Measurements from ENCODE around the gene SLC35D1.
"Not testable (repeated sequence)": the region's sequence is repeated elsewhere in the genome, so short reads cannot be mapped to it uniquely, and the experiment has no call there.

The SLC35D1 gene

GRCh38 chr1:67053785-67054772 lies at the start of gene SLC35D1:
Gene SLC35D1 (minus strand): TSS chr1:67054148. CDS start chr1:67054013, 135 bp downstream.
- in situ Hi-C loops (cut with MboI; ENCODE audit: low sequenced_read_pairs) = no loop called here

GRCh38 chr1:67103548-67103947 lies 49.6 kb upstream of the SLC35D1 start:
- in situ Hi-C loops (cut with MboI; ENCODE audit: low sequenced_read_pairs) = no loop called here

GRCh38 chr1:67100833-67101232 lies 46.9 kb upstream of the SLC35D1 start:
- in situ Hi-C loops (cut with MboI; ENCODE audit: low sequenced_read_pairs) = no loop called here

GRCh38 chr1:67097305-67097704 lies 43.4 kb upstream of the SLC35D1 start:
- in situ Hi-C loops (cut with MboI; ENCODE audit: low sequenced_read_pairs) = no loop called here

DNA sequence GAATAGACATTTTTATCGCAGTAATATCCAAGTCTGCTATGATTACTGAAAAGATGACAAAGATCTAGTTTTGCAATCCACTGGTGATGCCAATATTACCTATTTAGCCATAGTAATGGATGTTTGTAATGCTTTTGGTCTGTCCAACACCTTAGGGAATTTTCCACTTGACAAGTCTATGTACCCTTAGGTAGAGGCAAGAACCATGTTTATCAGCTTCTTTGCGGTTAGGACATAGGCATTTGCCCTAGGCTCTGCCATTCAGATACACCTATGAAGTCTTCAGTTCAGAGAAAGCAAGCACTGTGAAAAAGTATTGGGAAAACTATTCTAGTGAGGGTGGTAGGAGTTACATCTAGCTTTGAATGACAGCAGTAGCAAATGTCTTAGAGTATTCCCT lies 40.2 kb upstream of the SLC35D1 start:
- in situ Hi-C loops (cut with MboI; ENCODE audit: low sequenced_read_pairs) = no loop called here

- in situ Hi-C loops (cut with MboI; ENCODE audit: low sequenced_read_pairs) = no loop called here
Measured at GRCh38 chr1:67089685-67090208, 35.8 kb upstream of the SLC35D1 start.

GRCh38 chr1:67088440-67088839 lies 34.5 kb upstream of the SLC35D1 start:
- in situ Hi-C loops (cut with MboI; ENCODE audit: low sequenced_read_pairs) = no loop called here

- in situ Hi-C loops (cut with MboI; ENCODE audit: low sequenced_read_pairs) = no loop called here
Measured at GRCh38 chr1:67085326-67085725, 31.4 kb upstream of the SLC35D1 start.

- in situ Hi-C loops (cut with MboI; ENCODE audit: low sequenced_read_pairs) = no loop called here
Measured at GRCh38 chr1:67084765-67085318, 30.9 kb upstream of the SLC35D1 start.

DNA sequence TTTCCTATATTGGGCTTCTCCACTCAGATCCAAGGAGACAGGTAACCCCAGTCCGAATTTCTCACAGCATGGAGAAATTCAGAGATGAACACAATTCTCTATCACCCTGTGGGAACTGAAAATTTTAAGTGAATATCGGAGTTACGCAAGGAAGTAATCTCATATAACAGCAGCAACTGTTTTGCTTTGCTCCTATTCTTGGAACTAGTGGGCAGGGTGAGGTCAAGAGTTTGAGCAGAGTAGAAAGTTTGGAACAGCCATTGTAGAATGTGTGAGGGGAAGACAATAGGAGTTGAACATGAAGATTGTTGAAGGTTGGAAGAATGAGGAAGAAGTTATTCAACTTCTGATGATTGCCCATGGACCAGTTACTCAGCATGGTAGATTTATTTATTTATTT lies 24.3 kb upstream of the SLC35D1 start:
- in situ Hi-C loops (cut with MboI; ENCODE audit: low sequenced_read_pairs) = no loop called here

DNA sequence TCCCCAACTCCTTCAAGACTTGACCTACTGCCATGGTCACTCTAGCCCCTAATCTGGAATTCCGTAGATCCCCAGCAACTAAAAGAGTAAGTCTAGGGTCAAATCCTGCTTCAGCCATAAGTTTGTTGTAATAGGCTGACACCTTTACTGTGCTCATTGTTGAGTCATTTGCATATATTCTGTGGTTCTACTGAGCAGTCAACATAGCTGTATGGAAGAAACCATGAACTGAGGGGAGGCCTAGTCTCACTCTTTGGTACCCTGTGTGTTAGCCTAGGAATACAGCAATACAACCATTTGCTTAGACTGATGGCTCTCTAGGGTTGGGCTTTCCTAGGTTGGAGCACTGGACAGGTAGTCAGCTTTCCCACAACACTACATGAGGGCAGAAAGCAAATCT lies 23.6 kb upstream of the SLC35D1 start:
- in situ Hi-C loops (cut with MboI; ENCODE audit: low sequenced_read_pairs) = no loop called here

DNA sequence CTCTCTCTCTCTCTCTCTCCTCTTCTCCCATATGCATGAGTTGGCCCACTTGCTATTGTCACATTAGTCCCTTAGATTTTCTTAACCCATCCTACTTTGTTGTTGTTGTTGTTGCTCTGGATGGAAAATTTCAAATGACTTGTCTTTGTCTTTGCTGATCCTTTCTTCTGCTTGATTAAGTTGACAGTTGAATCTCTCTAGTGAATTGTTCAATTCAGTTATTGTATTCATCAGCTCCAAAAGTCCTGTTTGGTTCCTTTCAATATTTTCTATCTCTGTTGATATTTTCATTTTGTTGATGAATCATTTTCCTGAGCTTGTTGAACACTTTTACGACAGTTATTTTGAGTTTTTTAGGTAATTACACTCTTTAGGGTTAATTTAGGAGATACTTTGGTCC lies 18.8 kb upstream of the SLC35D1 start:
- in situ Hi-C loops (cut with MboI; ENCODE audit: low sequenced_read_pairs) = no loop called here

- in situ Hi-C loops (cut with MboI; ENCODE audit: low sequenced_read_pairs) = not testable (repeated sequence)
Measured at GRCh38 chr1:67067655-67068054, 13.7 kb upstream of the SLC35D1 start.

- in situ Hi-C loops (cut with MboI; ENCODE audit: low sequenced_read_pairs) = no loop called here
Measured at GRCh38 chr1:67062412-67062811, 8.5 kb upstream of the SLC35D1 start.

- in situ Hi-C loops (cut with MboI; ENCODE audit: low sequenced_read_pairs) = no loop called here
Measured at GRCh38 chr1:67061266-67061665, 7.3 kb upstream of the SLC35D1 start.

- in situ Hi-C loops (cut with MboI; ENCODE audit: low sequenced_read_pairs) = no loop called here
Measured at GRCh38 chr1:67060811-67061218, 6.9 kb upstream of the SLC35D1 start.

- in situ Hi-C loops (cut with MboI; ENCODE audit: low sequenced_read_pairs) = no loop called here
Measured at GRCh38 chr1:67059346-67059745, 5.4 kb upstream of the SLC35D1 start.

- in situ Hi-C loops (cut with MboI; ENCODE audit: low sequenced_read_pairs) = no loop called here
Measured at GRCh38 chr1:67058761-67059160, 4.8 kb upstream of the SLC35D1 start.

GRCh38 chr1:67058242-67058641 lies 4.3 kb upstream of the SLC35D1 start:
- in situ Hi-C loops (cut with MboI; ENCODE audit: low sequenced_read_pairs) = no loop called here

DNA sequence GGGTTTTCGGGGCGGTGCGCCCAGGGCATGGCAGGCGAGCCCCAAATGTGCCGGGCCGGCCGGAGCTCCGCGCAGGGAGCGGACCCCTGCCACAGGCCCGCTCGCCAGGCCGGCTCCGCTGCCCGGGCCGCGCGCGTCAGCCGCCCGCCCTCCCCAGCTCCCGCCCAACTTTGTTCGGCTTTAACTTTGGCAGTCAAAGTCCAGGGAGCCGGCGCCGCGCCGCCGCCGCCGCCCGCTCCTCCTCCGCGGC lies 488 bp downstream of the SLC35D1 start:
- in situ Hi-C loops (cut with MboI; ENCODE audit: low sequenced_read_pairs) = no loop called here

GRCh38 chr1:67052741-67053534 lies 1.0 kb downstream of the SLC35D1 start:
- in situ Hi-C loops (cut with MboI; ENCODE audit: low sequenced_read_pairs) = no loop called here

DNA sequence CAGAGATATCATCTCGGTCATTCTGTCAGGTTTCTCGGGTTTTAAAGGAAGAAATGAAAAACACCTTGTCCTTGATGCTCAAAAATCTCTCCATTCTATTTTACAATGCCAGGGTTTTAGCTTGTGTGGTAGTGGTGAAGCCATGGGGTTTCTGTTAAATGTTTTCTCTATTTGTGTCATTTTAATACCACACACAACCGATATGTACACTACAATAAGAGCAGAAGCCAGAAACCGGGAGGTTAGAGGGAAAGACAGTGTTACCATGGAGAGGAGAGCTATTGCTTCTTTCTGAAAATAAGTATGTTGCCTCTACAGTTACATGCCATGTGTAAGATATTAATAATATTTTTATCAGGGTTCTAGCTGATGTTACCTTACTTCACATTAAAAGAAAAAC lies 2.8 kb downstream of the SLC35D1 start:
- in situ Hi-C loops (cut with MboI; ENCODE audit: low sequenced_read_pairs) = no loop called here
